GM18520 (cell line): Measurements from ENCODE around the gene FCN1.

Source experiments
- ATAC-seq: cut with Tn5 transposase; IDR thresholded peaks from one replicate; pipeline ENCODE4 v1.9.1; 2021; ENCODE audit not compliant: unreplicated experiment

The FCN1 gene

GRCh38 chr9:134879664-134880483, 37.8 kb downstream of the FCN1 start:
- no peak for ATAC-seq

- no peak for ATAC-seq
These were observed 40.2 kb downstream of the FCN1 start for GRCh38 chr9:134877541-134877940.

- ATAC-seq, result no peak
These were observed 42.3 kb downstream of the FCN1 start for GRCh38 chr9:134875371-134875770.

GRCh38 chr9:134872482-134873231, 45.1 kb downstream of the FCN1 start:
- ATAC-seq, result no peak

- no peak for ATAC-seq
These were observed 45.9 kb downstream of the FCN1 start for GRCh38 chr9:134871697-134872340.

- ATAC-seq, result no peak
These were observed 46.7 kb downstream of the FCN1 start for GRCh38 chr9:134870746-134871662.

- ATAC-seq, result no peak
These were observed 47.4 kb downstream of the FCN1 start for GRCh38 chr9:134870301-134870694.

- ATAC-seq, result no peak
These were observed 48.0 kb downstream of the FCN1 start for GRCh38 chr9:134869554-134870300.

GRCh38 chr9:134868751-134869553, 48.8 kb downstream of the FCN1 start:
- ATAC-seq, result no peak

- no peak for ATAC-seq
These were observed 49.6 kb downstream of the FCN1 start for GRCh38 chr9:134867917-134868750.

GRCh38 chr9:134864821-134865190, 52.9 kb downstream of the FCN1 start:
- ATAC-seq, result no peak

- ATAC-seq, result no peak
These were observed 53.5 kb downstream of the FCN1 start for GRCh38 chr9:134863941-134864820.

- no peak for ATAC-seq
These were observed 54.3 kb downstream of the FCN1 start for GRCh38 chr9:134863306-134863902.

- ATAC-seq, result no peak
These were observed 55.9 kb downstream of the FCN1 start for GRCh38 chr9:134861595-134862334.

- no peak for ATAC-seq
These were observed 57.2 kb downstream of the FCN1 start for GRCh38 chr9:134860510-134860909.
